ENCODE data around the gene TWNK.

TWNK gene

DNA sequence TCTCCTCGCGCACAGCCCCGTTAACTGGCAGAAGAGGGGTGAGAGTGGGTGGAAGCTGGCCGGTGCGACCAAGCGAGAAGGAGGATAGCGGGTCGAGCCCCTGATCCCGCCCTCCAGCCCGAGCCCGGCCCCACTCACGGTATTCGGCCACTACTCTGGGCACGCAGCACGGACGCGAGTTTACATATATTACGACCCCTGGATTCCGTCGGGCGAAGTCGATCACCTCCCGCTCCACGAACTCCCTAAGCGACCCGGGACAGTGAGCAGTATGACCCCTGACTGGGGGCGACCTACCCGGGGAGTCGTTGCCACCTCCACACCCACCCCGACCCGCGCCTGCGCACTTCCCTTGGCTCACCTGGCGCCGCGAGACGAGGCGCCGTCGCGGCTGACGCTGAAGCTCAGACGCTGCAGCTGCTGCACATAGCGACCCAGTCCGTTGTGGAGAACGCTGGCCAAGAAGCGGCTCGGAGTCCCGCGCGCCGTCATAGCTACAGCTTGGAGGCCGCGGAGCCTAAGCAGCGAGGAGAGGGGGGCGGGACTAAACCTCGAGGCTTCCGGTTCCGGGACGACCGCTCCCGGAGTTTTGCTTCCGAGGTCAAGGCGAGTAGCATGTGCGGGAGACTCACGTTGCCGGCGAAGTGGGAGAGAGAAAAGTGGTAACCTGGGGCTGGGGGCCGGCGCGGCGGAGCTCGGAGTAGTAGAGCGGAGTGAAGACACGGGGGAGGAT is at the start of gene TWNK, which contains the start of gene MRPL43:
Gene TWNK, plus strand, starts transcription at position 592 of the 733 bp plus-strand sequence. CDS start 668 bp downstream, outside the sequence.
Gene MRPL43, minus strand, starts transcription at position 546 of the 733 bp plus-strand sequence. Its CDS starts 54 bp downstream, at position 492.
- peak; percentile 84 for DNase-seq

- DNase-seq: no peak
These were observed 47.5 kb upstream of the TWNK start for GRCh38 chr10:100939763-100940344.

DNA sequence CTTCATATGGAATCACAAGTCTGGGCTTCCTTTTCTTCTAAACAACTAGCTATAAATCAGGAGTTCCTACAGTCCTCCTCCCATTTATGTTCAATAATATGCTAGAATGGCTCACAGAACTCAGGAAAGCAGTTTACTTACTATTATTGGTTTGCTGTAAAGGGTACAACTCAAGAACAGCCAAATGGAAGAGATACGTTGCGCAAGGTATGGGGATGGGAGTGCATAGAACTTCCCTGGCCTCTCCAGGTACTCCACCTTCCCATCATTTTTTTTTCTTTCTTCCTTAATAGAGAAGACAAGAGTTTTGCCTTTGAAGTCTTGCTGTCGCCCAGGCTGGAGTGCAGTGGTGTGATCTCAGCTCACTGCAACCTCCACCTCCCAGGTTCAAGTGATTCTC is 45.1 kb upstream of the TWNK start:
- no peak for DNase-seq

DNA sequence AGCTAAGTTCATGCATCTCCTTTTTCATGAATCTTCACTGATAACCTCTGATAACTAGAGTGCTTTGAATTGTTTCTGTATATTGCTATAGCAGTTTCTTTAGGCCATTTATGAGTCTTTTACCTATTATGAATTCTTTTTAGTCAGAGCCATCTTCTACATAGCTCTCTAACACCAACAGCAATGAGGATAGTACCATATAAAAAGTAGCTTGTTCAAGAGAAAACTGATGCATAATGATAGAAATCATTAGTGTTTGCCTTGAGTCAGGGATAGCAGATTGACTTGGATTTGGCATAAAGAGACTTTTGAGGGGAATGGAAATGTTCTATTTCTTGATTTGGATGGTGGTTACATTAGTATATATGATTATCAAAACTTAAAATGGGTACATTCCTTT is 43.8 kb upstream of the TWNK start:
- no peak for DNase-seq

DNA sequence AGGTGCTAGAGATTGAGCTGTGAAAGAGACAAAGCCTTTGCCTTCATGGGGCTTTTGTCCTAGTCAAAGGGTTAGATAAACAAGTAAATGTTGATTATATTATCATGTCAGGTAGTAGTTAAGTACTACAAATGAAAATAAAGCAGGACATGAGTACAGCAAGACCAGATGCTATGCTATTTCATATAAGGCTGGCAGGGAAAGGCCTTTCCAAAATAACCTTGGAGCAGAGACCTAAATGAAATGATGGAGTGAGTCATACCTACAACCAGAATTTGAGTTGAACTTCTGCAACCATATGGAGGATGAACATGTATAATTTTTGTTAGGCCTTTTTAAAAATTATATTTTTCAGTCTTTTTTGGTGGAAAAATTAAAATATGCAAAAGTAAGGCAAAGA is 41.6 kb upstream of the TWNK start:
- no peak for DNase-seq

- DNase-seq: no peak
These were observed 38.4 kb upstream of the TWNK start for GRCh38 chr10:100948916-100949315.

DNA sequence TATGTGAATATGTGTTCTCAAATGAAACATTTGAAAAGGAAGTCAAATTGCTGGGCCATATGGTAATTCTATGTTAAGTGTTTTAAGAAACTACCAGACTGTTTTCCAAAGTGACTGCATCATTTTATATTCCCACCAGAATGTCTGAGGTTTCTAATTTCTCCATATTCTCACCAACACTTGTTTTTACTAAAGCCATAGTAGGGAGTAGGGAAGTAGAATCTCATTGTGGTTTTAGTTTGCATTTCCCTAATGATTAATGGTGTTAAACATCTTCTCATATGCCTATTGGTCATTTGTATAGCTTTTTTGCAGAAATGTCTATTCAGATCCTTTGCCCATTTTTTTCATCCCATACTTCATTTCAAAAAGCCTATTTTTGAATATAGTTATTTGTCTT is 27.1 kb upstream of the TWNK start:
- no peak for DNase-seq

DNA sequence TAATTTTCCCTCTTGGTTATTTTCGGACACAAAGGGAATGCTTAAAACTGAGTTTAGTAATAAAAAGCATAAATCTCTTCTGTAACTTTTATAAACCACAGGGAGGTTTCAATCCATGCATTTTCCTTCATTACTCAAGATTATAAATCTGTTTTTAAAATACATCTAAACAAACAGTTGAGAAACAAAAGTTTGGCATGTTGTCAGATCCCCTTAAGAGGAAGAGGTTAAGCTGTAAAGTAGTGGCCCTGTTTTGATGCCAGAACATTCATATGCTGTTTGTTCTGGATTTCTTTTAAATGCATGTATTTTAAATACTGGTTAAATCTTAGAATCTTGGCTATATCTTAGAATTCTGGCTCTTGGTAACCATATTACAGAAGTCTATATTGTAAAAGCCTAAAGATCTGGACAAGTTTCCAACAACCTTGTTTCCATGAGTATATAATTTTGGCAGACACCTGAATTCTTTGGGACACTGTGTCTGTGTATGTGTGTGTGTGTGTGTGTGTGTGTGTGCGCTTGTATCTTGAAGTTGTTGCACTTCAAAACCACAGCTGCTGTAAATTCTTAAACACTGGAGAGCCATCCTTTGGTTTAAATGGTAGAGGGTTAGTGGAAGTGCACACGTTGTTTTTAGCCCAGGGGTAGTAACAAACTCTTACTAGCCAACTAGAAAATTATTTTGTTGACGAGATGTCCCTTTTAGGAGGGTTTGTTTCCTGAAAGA is 24.8 kb upstream of the TWNK start:
- no peak for DNase-seq

GRCh38 chr10:100963826-100964225 is 23.5 kb upstream of the TWNK start:
- DNase-seq: no peak

DNA sequence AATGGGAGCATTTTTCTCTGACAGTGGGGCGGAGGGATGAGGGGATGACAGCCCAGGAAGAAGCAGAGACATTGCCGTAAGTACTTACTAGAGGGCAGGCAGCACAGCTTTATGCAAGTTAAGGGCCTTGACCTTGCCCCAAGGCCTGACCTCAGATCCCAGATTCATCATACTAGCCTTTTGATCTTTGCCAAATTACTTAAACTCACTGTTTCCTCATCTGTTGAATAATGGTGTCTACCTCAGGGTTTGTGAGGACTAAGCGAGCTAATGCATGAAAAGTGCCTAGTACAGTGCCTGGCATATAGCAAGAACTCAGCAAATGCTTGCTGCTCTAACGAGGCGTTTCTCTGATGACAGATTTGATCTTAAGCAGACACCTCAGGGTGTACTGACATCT is 21.5 kb upstream of the TWNK start:
- DNase-seq: no peak

DNA sequence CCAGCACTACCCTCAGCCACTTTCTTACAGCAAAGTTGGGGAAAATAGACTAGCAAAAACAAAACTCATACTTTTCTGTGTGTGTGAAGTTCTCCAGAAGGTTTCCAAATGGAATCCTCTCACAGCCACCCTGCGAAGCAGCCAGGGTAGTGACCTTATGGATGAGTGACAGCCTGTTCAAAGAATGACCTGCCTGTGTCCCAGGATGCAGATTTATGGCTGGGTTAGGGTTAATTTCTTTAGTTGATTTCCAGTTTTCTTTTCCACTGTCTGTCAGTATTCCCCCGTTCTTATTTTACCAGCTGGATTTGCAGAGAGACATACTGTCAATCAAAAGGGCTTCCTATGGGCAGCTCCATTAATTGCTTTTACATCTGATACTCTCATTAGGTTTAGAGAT is 20.5 kb upstream of the TWNK start:
- DNase-seq: no peak

- no peak for DNase-seq
These were observed 20.0 kb upstream of the TWNK start for GRCh38 chr10:100967332-100967731.

GRCh38 chr10:100968062-100968736 is 19.1 kb upstream of the TWNK start:
- DNase-seq: no peak

DNA sequence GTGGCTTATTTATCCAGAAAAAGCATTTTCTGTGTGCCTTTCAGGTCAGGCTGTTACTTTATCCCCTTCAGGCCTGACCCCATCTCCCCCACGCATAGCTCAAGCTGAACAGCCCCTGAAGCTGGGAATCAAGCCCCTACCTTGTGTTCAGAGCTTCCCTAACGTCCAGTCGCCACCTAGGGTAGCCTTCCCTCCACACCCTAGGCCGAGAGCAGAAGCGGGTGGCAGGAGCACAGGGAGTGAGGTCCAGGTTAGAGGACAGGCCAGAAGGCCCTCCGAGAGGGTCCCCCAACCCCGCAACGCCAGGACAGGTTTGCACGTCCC is 18.5 kb upstream of the TWNK start:
- no peak for DNase-seq

GRCh38 chr10:100969187-100970075 is 17.9 kb upstream of the TWNK start, which contains the start of gene SEMA4G:
TSS of gene SEMA4G (plus strand) at chr10:100969504. CDS start at chr10:100972913, 3,409 bp downstream.
- peak; percentile 53 for DNase-seq

- DNase-seq: peak; percentile 45
These were observed 17.0 kb upstream of the TWNK start for GRCh38 chr10:100970076-100970913.

DNA sequence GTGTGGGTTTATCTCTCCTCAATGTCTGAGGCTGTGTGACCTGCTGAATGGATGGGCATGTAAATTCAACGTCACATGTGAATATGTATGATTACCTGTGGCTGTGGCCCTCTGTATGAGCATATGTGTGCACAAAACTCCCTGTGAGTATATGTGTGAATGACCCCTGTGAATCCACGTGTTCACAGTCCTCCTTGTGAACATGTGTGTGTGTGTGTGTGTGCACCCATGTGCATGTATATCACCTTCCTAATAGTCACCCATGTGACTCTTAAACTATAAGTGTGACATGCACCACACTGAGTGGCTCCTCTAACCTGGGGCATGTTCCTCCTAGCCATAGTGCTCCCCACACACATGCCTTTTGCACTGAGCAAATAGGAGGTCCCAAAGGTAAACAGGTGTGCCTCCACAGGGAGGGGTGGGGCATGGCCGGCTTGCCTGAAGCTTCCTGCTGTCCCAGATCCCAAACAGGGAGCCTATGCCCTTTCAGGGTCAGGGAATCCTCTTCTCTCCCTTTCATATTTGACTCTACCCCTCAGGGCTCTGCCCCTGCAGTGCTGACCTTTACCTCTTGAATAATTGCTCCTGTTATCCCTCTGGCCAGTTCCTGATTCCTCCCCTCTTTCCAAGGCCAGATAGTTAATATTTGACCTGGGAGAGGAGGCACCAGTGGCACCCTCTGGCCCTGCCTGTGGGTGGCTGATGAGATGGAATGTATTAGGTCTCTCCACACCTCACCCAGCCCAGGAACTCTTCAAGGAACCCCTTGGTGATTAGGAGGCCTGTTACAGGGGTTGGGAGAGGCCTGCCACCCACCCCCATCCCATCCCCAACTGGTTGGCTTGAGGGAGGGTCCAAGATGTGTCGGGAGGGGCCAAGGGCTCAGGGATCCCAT is 16.2 kb upstream of the TWNK start:
- no peak for DNase-seq

GRCh38 chr10:100972115-100972903 is 15.0 kb upstream of the TWNK start:
- no peak for DNase-seq

GRCh38 chr10:100972904-100973535 is 14.3 kb upstream of the TWNK start:
- DNase-seq: no peak

Measured in activated CD8-positive, alpha-beta memory T cell treated with anti-CD3 and anti-CD28 coated beads, Interleukin-2, amount 50 U/mL, for 4 hours (primary cell).